Right lobe of liver (tissue), 6 donors: ENCODE measurements around the gene RNF138. TPM values are rescaled to one million over a fixed set of nuclear protein-coding genes. Genes with fewer than 3 reads are reported as not detected.
A peak's percentile ranks its signal among the peaks of the same experiment; 100 is the strongest.
"Not testable (repeated sequence)": the region's sequence is repeated elsewhere in the genome, so short reads cannot be mapped to it uniquely, and the experiment has no call there.

Experiments
- ATAC-seq, 4 donors: fragments of 200-7000 bp; cut with Tn5 transposase; one replicate each; pipeline ENCODE4 v1.9.1; 2020; ENCODE audit warnings: mild to moderate bottlenecking in 4 of 4, moderate library complexity in 4 of 4
- DNase-seq, 3 donors: peaks; one replicate each; pipeline ENCODE4 v3.0.0-alpha.2; 2020
- H3K27ac ChIP-seq, 3 donors: fragments of 200-600 bp; one replicate each; pipeline ENCODE4 v1.8.0; 2022
- H3K27me3 ChIP-seq, 2 donors: fragments of 200-600 bp; one replicate each; pipeline ENCODE4 v1.8.0; 2022
- H3K36me3 ChIP-seq, 4 donors: fragments of 200-600 bp; sonication (generic) in 1 of 4; one replicate each; pipeline versions ENCODE4 v1.5.1 to v1.8.0; 2017 to 2022; ENCODE audit warnings: control low read depth in 1 of 4
- H3K4me1 ChIP-seq, 4 donors: fragments of 200-600 bp; sonication (generic) in 1 of 4; one replicate each; pipeline versions ENCODE4 v1.5.1 to v1.8.0; 2017 to 2022; ENCODE audit warnings: control low read depth in 1 of 4
- H3K4me3 ChIP-seq, 3 donors: fragments of 200-600 bp; one replicate each; pipeline ENCODE4 v1.8.0; 2022
- H3K9me3 ChIP-seq, 4 donors: fragments of 200-600 bp; sonication (generic) in 1 of 4; one replicate each; pipeline versions ENCODE4 v1.5.1 to v1.8.0; 2017 to 2022; ENCODE audit warnings: control low read depth in 1 of 4
- CTCF ChIP-seq, 4 donors: fragments of 200-600 bp in 3 of 4; fragments of 450-650 bp in 1 of 4; IDR thresholded peaks; one replicate each; pipeline versions ENCODE4 v1.5.1 to v1.8.0; 2016 to 2022; ENCODE audit warnings: antibody characterized with exemption in 4 of 4, mild to moderate bottlenecking in 2 of 4
- POLR2A ChIP-seq: fragments of 450-650 bp; IDR thresholded peaks from one replicate; pipeline ENCODE4 v1.6.1; 2017; ENCODE audit warnings: antibody characterized with exemption, mild to moderate bottlenecking
- WGBS: methylation state at CpG from one replicate; pipeline ENCODE4 v1.1.6; 2018; ENCODE audit warnings: low coverage, low lambda C conversion rate; ENCODE audit not compliant: insufficient coverage; ENCODE audit errors: missing lambda C conversion rate; 5-methylcytosine and 5-hydroxymethylcytosine counted together
- intact Hi-C, 2 donors: fragments of 100-400 bp; cut with DNase I; formaldehyde crosslinking; loops; one replicate each; pipeline versions ENCODE4 v1.11.2 to v1.14.1; 2022
- total RNA-seq, 6 experiments: library from RNA; depleted of rRNA in 2 of 6; stranded (reverse); fragments of >200 nt in 2 of 6; fragmentation: NEBNext Ultra II Directional in 3 of 6; extraction: Animal tissue kit (Norgen Biotek cat#: 25700) in 3 of 6; gene quantifications; one replicate each; pipeline versions ENCODE4 v1.1.0 to v1.2.4, GENCODE V29; 2016 to 2023
- donor health status: DM: no; HTN: yes; CAD: no.
- donor health status: DM: no; HTN: no; CAD: no.
- donor health status: DM: no; HTN: no; CAD: no.
- donor health status: DM: no; HTN: yes; CAD: no.
- donor health status: DM: no; HTN: yes; CAD: no.

The RNF138 gene
- total RNA-seq, 6 experiments from 2014 or later: 9.3 to 17.5 (median 12.7) TPM

- Histone ChIP-seq H3K4me1 (no peaks in the 10 kb centered on the region), H3K36me3 (no peaks in the 10 kb centered on the region), H3K27me3 (no peaks in the 10 kb centered on the region), H3K4me3 (no peak overlapping the region), H3K9me3 (no peaks in the 10 kb centered on the region), H3K27ac (no peak overlapping the region)
- no peak for DNase-seq
- intact Hi-C loops: loop anchor here (5.0 to 10.0 kb wide), 3 partner anchors 118 to 398 kb away; no protein-coding TSS in a partner anchor
- ATAC-seq: peak in 1 of 4 donors; percentile 56
- TF ChIP-seq CTCF (IDR thresholded peaks at IDR 0.05): no peak
- no peak for TF ChIP-seq POLR2A
Measured at GRCh38 chr18:32156855-32157254, 65.2 kb downstream of the RNF138 start.

GRCh38 chr18:32157580-32157979 is 65.9 kb downstream of the RNF138 start:
- 57% methylated on average over 4 of the region's 5 CpGs for WGBS
- Histone ChIP-seq H3K27ac (no peak overlapping the region), H3K36me3 (no peaks in the 10 kb centered on the region), H3K4me1 (no peaks in the 10 kb centered on the region), H3K9me3 (no peaks in the 10 kb centered on the region), H3K27me3 (no peaks in the 10 kb centered on the region), H3K4me3 (no peak overlapping the region)
- no peak for TF ChIP-seq POLR2A
- TF ChIP-seq CTCF (IDR thresholded peaks at IDR 0.05): no peak
- ATAC-seq (no peak), DNase-seq (no peak)
- intact Hi-C loops: loop anchor here (5.0 to 10.0 kb wide), 3 partner anchors 117 to 397 kb away; no protein-coding TSS in a partner anchor

- intact Hi-C loops: loop anchor here (5.0 to 10.0 kb wide), 3 partner anchors 117 to 397 kb away; no protein-coding TSS in a partner anchor
- H3K27ac ChIP-seq: no peak overlapping the region
- no peaks in the 10 kb centered on the region for H3K27me3 ChIP-seq
- DNase-seq (peak; percentile 72 to 84 (median 80)), ATAC-seq (peak; percentile 99 to 100 (median 100))
- H3K36me3 ChIP-seq: no peaks in the 10 kb centered on the region
- WGBS: 5% methylated on average over 21 of the region's 22 CpGs
- H3K4me3 ChIP-seq: peak overlapping the region; percentile 6 to 20 (median 18)
- no peaks in the 10 kb centered on the region for H3K4me1 ChIP-seq
- TF ChIP-seq CTCF (IDR thresholded peaks at IDR 0.05): peak; percentile 75 to 88 (median 84)
- TF ChIP-seq POLR2A: no peak
- H3K9me3 ChIP-seq: no peaks in the 10 kb centered on the region
Measured at GRCh38 chr18:32158108-32158624, 66.5 kb downstream of the RNF138 start.

GRCh38 chr18:32158631-32159030 is 67.0 kb downstream of the RNF138 start:
- not testable (repeated sequence) for ATAC-seq, H3K27me3 ChIP-seq, H3K4me1 ChIP-seq, DNase-seq, H3K9me3 ChIP-seq, H3K27ac ChIP-seq, H3K36me3 ChIP-seq
- intact Hi-C loops: loop anchor here (5.0 to 10.0 kb wide), 3 partner anchors 116 to 396 kb away; no protein-coding TSS in a partner anchor
- H3K4me3 ChIP-seq: peak overlapping the region; percentile 6 to 20 (median 18)
- WGBS: 76% methylated on average over 3 of the region's 9 CpGs

GRCh38 chr18:32160547-32160946 is 68.9 kb downstream of the RNF138 start:
- no peaks in the 10 kb centered on the region for H3K27me3 ChIP-seq
- H3K4me3 ChIP-seq: no peak overlapping the region
- ATAC-seq: peak in 1 of 4 donors; percentile 54
- intact Hi-C loops: no loop called here
- no peak for DNase-seq
- H3K27ac ChIP-seq: no peak overlapping the region
- WGBS: 61% methylated on average over 2 of the region's 2 CpGs
- H3K4me1 ChIP-seq: no peaks in the 10 kb centered on the region
- no peaks in the 10 kb centered on the region for H3K9me3 ChIP-seq
- H3K36me3 ChIP-seq: no peaks in the 10 kb centered on the region
- no peak for TF ChIP-seq CTCF (IDR thresholded peaks at IDR 0.05)
- TF ChIP-seq POLR2A: no peak
